ENCODE results near the gene PRLHR. TPM values are rescaled to one million over a fixed set of nuclear protein-coding genes. Genes with fewer than 3 reads are reported as not detected.

Gene PRLHR
- polyA plus RNA-seq, 3 donors = not detected

DNA sequence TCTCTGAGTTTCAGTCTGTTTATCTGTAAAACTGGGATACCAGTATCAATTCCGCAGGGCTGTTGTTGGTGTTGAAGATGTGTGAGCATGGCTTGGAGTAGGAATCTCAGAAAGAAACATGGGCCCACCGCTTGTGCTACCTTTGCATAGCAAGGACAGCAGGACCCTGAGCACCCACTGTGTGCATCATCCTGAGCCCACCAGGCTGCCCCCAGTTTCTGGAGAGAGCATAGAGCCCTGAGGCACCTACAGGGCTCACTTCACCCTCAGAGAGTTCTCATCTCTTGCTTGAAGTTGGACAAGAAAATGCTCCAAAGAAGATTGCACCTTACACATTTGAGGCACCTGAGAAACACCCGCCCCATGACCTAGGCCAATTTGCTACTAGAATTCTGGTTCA, 12.9 kb downstream of the PRLHR start:
- Mint-ChIP-seq H3K36me3 (no peaks in the 10 kb centered on the region), H3K9me3 (peaks cover 0 to 8% (median 0%) of the 10 kb centered on the region in 7 donors), H3K27ac (no peak overlapping the region), H3K27me3 (ENCODE audit: low read depth in 3 of 3) (peaks cover 10 to 19% (median 12%) of the 10 kb centered on the region in 3 donors), H3K4me3 (no peak overlapping the region), H3K4me1 (no peaks in the 10 kb centered on the region)
- Histone ChIP-seq H3K27ac (ENCODE audit: low read depth in 1 of 2, low read length in 2 of 2) (no peak overlapping the region), H3K36me3 (replicated peaks in 1 of 2; ENCODE audit: control insufficient read depth in 1 of 2, insufficient read depth in 2 of 2, low read length in 2 of 2) (no peaks in the 10 kb centered on the region), H4K20me1 (ENCODE audit: insufficient read depth, low read length) (no peaks in the 10 kb centered on the region), H3K9me3 (replicated peaks in 1 of 2; ENCODE audit: control insufficient read depth in 1 of 2, insufficient read depth in 1 of 2, low read length in 2 of 2) (no peaks in the 10 kb centered on the region), H3K9ac (ENCODE audit: insufficient read depth, low read length, poor library complexity, severe bottlenecking) (no peak overlapping the region), H3K27me3 (ENCODE audit: control insufficient read depth in 2 of 2, insufficient read depth in 2 of 2, low read length in 2 of 2) (peaks cover 2 to 3% of the 10 kb centered on the region in 2 donors), H3K4me1 (ENCODE audit: control insufficient read depth in 1 of 2, insufficient read depth in 2 of 2, low read length in 2 of 2) (no peaks in the 10 kb centered on the region), H3K4me2 (replicated peaks; ENCODE audit: extremely low read depth, low read length, poor library complexity, severe bottlenecking) (no peak overlapping the region), H3K4me3 (replicated peaks in 1 of 3; ENCODE audit: low read depth in 2 of 3, low read length in 3 of 3) (no peak overlapping the region), H2AFZ (ENCODE audit: insufficient read depth, low read depth, low read length, poor library complexity, severe bottlenecking) (no peak overlapping the region), H3K79me2 (ENCODE audit: insufficient read depth, low read length) (no peaks in the 10 kb centered on the region)
- WGBS (ENCODE audit: insufficient coverage) = 100% methylated on average over 2 of the region's 3 CpGs
- no peak for DNase-seq
- intact Hi-C loops (cut with micrococcal nuclease) = no loop called here
- no peak for TF ChIP-seq CTCF (IDR thresholded peaks at IDR 0.05)

DNA sequence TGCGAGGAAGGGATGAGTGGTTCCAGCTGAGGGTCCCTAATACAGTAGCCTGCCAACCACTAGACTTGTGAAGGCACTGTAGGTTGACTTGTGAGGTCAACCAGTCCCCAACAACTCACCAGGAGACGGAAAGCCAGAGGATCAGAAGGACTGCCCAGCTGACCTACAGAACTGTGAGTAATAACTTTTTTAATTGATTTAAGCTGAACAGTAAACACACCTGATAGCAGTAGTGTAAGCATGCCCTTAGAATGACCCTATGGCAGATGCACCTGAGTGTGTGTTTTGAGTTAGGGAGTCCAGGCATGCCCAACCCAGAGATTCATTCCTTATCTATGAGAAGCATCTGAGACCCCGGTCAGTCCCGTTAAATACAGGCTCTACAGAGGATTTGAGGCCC, 14.1 kb downstream of the PRLHR start:
- peaks cover 0 to 6% (median 0%) of the 10 kb centered on the region in 7 donors for H3K9me3 Mint-ChIP-seq
- no peaks in the 10 kb centered on the region for H3K4me1 Mint-ChIP-seq
- no peaks in the 10 kb centered on the region for H3K79me2 ChIP-seq (ENCODE audit: insufficient read depth, low read length)
- H3K9ac ChIP-seq (ENCODE audit: insufficient read depth, low read length, poor library complexity, severe bottlenecking) = no peak overlapping the region
- no peaks in the 10 kb centered on the region for H3K36me3 Mint-ChIP-seq
- H3K27me3 ChIP-seq (ENCODE audit: control insufficient read depth in 2 of 2, insufficient read depth in 2 of 2, low read length in 2 of 2) = peaks cover 0 to 2% of the 10 kb centered on the region in 2 donors
- no peaks in the 10 kb centered on the region for H3K9me3 ChIP-seq (replicated peaks in 1 of 2; ENCODE audit: control insufficient read depth in 1 of 2, insufficient read depth in 1 of 2, low read length in 2 of 2)
- no peaks in the 10 kb centered on the region for H4K20me1 ChIP-seq (ENCODE audit: insufficient read depth, low read length)
- no CpG with 5 or more reads among the region's 4 CpGs for WGBS (ENCODE audit: insufficient coverage)
- no peak overlapping the region for H3K27ac Mint-ChIP-seq
- no peak overlapping the region for H2AFZ ChIP-seq (ENCODE audit: insufficient read depth, low read depth, low read length, poor library complexity, severe bottlenecking)
- no peaks in the 10 kb centered on the region for H3K4me1 ChIP-seq (ENCODE audit: control insufficient read depth in 1 of 2, insufficient read depth in 2 of 2, low read length in 2 of 2)
- no peak for DNase-seq
- intact Hi-C loops (cut with micrococcal nuclease) = no loop called here
- peaks cover 3 to 14% (median 12%) of the 10 kb centered on the region in 3 donors for H3K27me3 Mint-ChIP-seq (ENCODE audit: low read depth in 3 of 3)
- H3K4me3 Mint-ChIP-seq = no peak overlapping the region
- no peak overlapping the region for H3K4me3 ChIP-seq (replicated peaks in 1 of 3; ENCODE audit: low read depth in 2 of 3, low read length in 3 of 3)
- no peak overlapping the region for H3K27ac ChIP-seq (ENCODE audit: low read depth in 1 of 2, low read length in 2 of 2)
- no peak overlapping the region for H3K4me2 ChIP-seq (replicated peaks; ENCODE audit: extremely low read depth, low read length, poor library complexity, severe bottlenecking)
- TF ChIP-seq CTCF (IDR thresholded peaks at IDR 0.05) = no peak
- H3K36me3 ChIP-seq (replicated peaks in 1 of 2; ENCODE audit: control insufficient read depth in 1 of 2, insufficient read depth in 2 of 2, low read length in 2 of 2) = no peaks in the 10 kb centered on the region
